AG04450 (cell line): ENCODE measurements around the gene ZDHHC24. TPM values are rescaled to one million over a fixed set of nuclear protein-coding genes. Genes with fewer than 3 reads are reported as not detected.

Experiments
- CTCF ChIA-PET: fragments of 300-600, 350-600 bp; formaldehyde crosslinking; extraction: SDS; loops from one replicate; lab custom pipeline; 2022; ENCODE audit warnings: antibody characterized with exemption, inconsistent platforms; lab: Charles Lee
- POLR2A ChIA-PET: fragments of 350-600 bp; formaldehyde crosslinking; extraction: SDS; loops from one replicate; lab custom pipeline; 2021; ENCODE audit warnings: antibody characterized with exemption, inconsistent platforms; lab: Yijun Ruan, JAX
- DNase-seq: peaks from one replicate; pipeline ENCODE4 v3.0.0-alpha.2; 2011; ENCODE audit warnings: low read depth, low spot score
- H3K27ac ChIP-seq: one replicate; pipeline ENCODE4 v1.5.1; 2012; ENCODE audit warnings: low read depth, low read length, control low read depth
- H3K27me3 ChIP-seq: one replicate; pipeline ENCODE4 v1.6.0; 2012; ENCODE audit warnings: low read length; ENCODE audit not compliant: control insufficient read depth, insufficient read depth
- H3K4me3 ChIP-seq: 2 replicates; pipeline ENCODE4 v1.5.1; 2011; ENCODE audit warnings: mild to moderate bottlenecking, low read depth, low read length, control low read depth
- H3K9me3 ChIP-seq: 2 replicates; pipeline ENCODE4 v1.5.1; 2012; ENCODE audit warnings: low read length; ENCODE audit not compliant: control insufficient read depth, insufficient read depth
- polyA plus RNA-seq: library from polyadenylated mRNA; depleted of rRNA; stranded (reverse); fragments of >200 nt; gene quantifications from 2 replicates; pipeline ENCODE4 v1.2.3, GENCODE V29; 2011
- TF ChIP-seq, protein P1 (sequence below): IDR thresholded peaks from 2 replicates; pipeline ENCODE4 v1.5.1; 2011; ENCODE audit warnings: low read depth, low read length, control low read depth, inconsistent platforms

Gene ZDHHC24
- polyA plus RNA-seq, 1 experiment = 6.2 TPM

DNA sequence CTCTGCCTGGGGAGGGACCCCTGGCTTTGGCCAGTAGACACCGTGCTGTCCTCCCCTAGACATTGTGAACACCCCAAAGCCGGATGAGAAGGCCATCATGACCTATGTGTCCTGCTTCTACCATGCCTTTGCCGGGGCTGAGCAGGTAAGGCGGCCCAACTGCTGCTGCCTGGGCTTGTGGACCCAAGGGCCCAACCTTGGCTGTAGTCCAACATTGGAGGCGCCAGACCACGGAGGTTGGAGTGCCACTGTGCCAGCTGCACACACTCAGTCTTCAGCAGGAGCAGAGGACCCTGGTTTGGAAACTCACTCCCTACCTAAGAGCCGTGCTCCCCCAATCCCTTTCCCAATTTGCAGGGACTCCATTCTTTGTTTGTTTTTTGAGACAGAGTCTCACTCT lies 10.2 kb upstream of the ZDHHC24 start:
- no peak for DNase-seq
- H3K9me3 ChIP-seq = peaks cover 3% of the 10 kb centered on the region; the same call in 1 of the 2 replicates
- POLR2A ChIA-PET = no interaction called here
- TF ChIP-seq, protein P1, sequence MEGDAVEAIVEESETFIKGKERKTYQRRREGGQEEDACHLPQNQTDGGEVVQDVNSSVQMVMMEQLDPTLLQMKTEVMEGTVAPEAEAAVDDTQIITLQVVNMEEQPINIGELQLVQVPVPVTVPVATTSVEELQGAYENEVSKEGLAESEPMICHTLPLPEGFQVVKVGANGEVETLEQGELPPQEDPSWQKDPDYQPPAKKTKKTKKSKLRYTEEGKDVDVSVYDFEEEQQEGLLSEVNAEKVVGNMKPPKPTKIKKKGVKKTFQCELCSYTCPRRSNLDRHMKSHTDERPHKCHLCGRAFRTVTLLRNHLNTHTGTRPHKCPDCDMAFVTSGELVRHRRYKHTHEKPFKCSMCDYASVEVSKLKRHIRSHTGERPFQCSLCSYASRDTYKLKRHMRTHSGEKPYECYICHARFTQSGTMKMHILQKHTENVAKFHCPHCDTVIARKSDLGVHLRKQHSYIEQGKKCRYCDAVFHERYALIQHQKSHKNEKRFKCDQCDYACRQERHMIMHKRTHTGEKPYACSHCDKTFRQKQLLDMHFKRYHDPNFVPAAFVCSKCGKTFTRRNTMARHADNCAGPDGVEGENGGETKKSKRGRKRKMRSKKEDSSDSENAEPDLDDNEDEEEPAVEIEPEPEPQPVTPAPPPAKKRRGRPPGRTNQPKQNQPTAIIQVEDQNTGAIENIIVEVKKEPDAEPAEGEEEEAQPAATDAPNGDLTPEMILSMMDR = no peak
- peaks cover 39% of the 10 kb centered on the region for H3K27me3 ChIP-seq
- no peak overlapping the region for H3K27ac ChIP-seq
- CTCF ChIA-PET = no interaction called here
- H3K4me3 ChIP-seq = no peak overlapping the region

DNA sequence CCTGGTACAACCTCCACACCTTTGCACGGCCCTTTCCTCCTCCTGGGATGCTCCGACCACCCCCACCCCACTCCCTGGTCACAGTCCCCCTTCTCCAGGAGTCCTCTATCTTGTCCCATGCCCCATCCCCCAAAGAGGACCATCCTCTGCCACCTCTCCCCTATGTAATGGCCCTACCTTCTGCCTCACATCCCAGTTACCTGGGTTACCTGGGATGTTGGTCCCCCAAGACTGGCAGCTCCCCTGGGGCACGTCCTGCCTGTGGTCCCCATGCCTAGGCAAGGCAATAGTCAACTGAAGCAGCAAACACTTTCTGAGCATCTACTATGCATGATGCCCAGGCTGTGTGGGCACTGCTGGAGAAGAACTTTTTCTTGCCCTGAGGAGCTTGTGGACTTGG lies 9.6 kb upstream of the ZDHHC24 start:
- ChIA-PET POLR2A (no interaction called here), CTCF (no interaction called here)
- TF ChIP-seq, protein P1 = no peak
- H3K9me3 ChIP-seq = peaks cover 3% of the 10 kb centered on the region; the same call in 1 of the 2 replicates
- DNase-seq = no peak
- H3K4me3 ChIP-seq = no peak overlapping the region
- peaks cover 39% of the 10 kb centered on the region for H3K27me3 ChIP-seq
- H3K27ac ChIP-seq = no peak overlapping the region

DNA sequence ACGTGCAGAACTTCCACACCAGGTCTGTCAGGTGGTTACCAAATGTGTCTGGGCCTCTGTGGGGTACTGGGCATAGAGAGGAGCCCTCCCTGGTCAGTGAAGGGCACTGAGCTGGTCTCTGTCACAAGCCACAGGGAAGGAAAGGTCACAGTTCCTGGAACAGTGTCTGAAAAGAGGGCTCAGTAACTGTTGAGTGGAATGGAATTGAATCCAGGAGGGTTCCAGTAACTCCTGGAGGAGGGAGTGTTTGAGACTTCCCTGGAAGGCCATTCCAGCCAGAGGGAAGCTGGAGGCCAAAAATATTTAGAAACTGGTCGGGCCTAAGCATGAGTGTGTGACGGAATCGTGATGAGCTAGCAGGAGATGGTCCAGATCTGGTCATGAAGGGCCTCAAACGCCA lies 8.8 kb upstream of the ZDHHC24 start:
- ChIA-PET POLR2A (no interaction called here), CTCF (no interaction called here)
- Histone ChIP-seq H3K27me3 (peaks cover 39% of the 10 kb centered on the region), H3K9me3 (peaks cover 3% of the 10 kb centered on the region; the same call in 1 of the 2 replicates), H3K4me3 (no peak overlapping the region), H3K27ac (no peak overlapping the region)
- TF ChIP-seq, protein P1 = no peak
- no peak for DNase-seq

DNA sequence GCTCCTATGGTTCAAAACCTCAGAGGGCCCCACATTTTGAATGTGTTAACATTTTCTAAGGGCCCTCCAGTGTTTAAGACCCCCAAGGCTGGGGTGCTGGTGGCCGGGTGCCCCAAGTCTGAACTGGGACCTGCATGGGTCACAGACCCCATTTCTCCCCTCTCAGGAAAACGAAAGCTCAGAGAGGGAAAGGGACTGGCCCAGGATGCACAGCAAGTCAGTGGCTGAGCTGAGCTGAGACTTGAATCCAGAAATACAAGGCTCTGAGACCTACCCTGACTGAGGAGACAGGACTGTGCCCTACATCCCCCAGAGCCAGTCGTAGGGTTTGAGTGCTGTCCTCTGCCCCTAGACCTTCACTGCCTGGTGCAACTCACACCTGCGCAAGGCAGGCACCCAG lies 5.0 kb upstream of the ZDHHC24 start:
- DNase-seq = no peak
- no peaks in the 10 kb centered on the region for H3K9me3 ChIP-seq
- ChIA-PET CTCF (no interaction called here), POLR2A (no interaction called here)
- H3K27ac ChIP-seq = no peak overlapping the region
- TF ChIP-seq, protein P1 = no peak
- no peak overlapping the region for H3K4me3 ChIP-seq
- peaks cover 30% of the 10 kb centered on the region for H3K27me3 ChIP-seq

DNA sequence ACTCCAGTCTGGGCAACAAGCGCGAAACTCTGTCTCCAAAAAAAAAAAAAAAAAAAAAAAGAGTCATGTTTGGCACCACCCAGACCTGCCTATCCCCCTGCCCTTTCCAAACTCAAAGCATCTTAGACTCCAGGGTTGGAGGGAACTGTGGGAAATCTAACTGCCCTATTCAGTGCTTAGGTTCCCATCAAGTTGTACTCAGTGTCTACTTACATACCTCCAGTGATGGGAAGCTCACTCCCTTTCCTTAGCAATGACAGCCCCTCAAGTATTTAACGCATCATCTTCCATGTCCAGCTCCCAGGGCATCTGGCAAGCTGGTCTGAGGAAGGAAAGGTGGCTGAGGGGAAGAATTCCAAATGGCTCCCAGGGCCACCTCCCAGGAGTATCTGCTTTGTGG lies 3.8 kb upstream of the ZDHHC24 start:
- CTCF ChIA-PET = no interaction called here
- TF ChIP-seq, protein P1 = no peak
- Histone ChIP-seq H3K27me3 (peaks cover 21% of the 10 kb centered on the region), H3K9me3 (no peaks in the 10 kb centered on the region; the same call in 1 of the 2 replicates), H3K27ac (no peak overlapping the region), H3K4me3 (no peak overlapping the region)
- POLR2A ChIA-PET = no interaction called here
- DNase-seq = no peak
